Neural crest cell (in vitro differentiated cells): ENCODE results near the gene NT5C2. TPM values are rescaled to one million over a fixed set of nuclear protein-coding genes. Genes with fewer than 3 reads are reported as not detected.
A peak's percentile ranks its signal among the peaks of the same experiment; 100 is the strongest.

Source experiments
- DNase-seq: peaks from one replicate; pipeline ENCODE4 v3.0.0; 2021; ENCODE audit warnings: low read depth, mixed read lengths, low spot score
- H3K27ac Mint-ChIP-seq: one replicate; pipeline ENCODE4 v1.8.0; 2021; ENCODE audit warnings: mild to moderate bottlenecking, mixed read lengths; ENCODE audit not compliant: unreplicated experiment
- H3K27me3 Mint-ChIP-seq: 2 replicates; pipeline ENCODE4 v1.8.0; 2021; ENCODE audit warnings: low read depth, mild to moderate bottlenecking, mixed read lengths
- H3K36me3 Mint-ChIP-seq: 2 replicates; pipeline ENCODE4 v1.8.0; 2021; ENCODE audit warnings: low read depth, mild to moderate bottlenecking, mixed read lengths
- H3K4me1 Mint-ChIP-seq: 2 replicates; pipeline ENCODE4 v1.8.0; 2021; ENCODE audit warnings: mixed read lengths
- H3K4me3 Mint-ChIP-seq: one replicate; pipeline ENCODE4 v1.8.0; 2021; ENCODE audit warnings: mild to moderate bottlenecking, mixed read lengths
- H3K9me3 Mint-ChIP-seq: 2 replicates; pipeline ENCODE4 v1.8.0; 2021; ENCODE audit warnings: mixed read lengths
- CTCF ChIP-seq: fragments of 200-600 bp; sonication (generic); conservative IDR thresholded peaks from 2 replicates; pipeline ENCODE4 v1.5.0; 2021; ENCODE audit warnings: antibody characterized with exemption, mild to moderate bottlenecking
- total RNA-seq: library from RNA; stranded (reverse); gene quantifications from 2 replicates; pipeline ENCODE4 v1.2.1, GENCODE V29; 2021

Gene NT5C2
- total RNA-seq, 1 donor from 2014 or later, result 71.3 TPM

GRCh38 chr10:103157246-103157645, 35.8 kb downstream of the NT5C2 start:
- H3K36me3 Mint-ChIP-seq, result peaks cover 15% of the 10 kb centered on the region
- H3K4me1 Mint-ChIP-seq, result peaks cover 26% of the 10 kb centered on the region
- DNase-seq, result no peak
- no peak for TF ChIP-seq CTCF
- H3K27ac Mint-ChIP-seq, result no peak overlapping the region
- H3K9me3 Mint-ChIP-seq, result no peaks in the 10 kb centered on the region
- no peak overlapping the region for H3K4me3 Mint-ChIP-seq
- no peaks in the 10 kb centered on the region for H3K27me3 Mint-ChIP-seq

GRCh38 chr10:103155471-103156085, 37.5 kb downstream of the NT5C2 start:
- H3K27ac Mint-ChIP-seq, result no peak overlapping the region
- no peak for DNase-seq
- H3K9me3 Mint-ChIP-seq, result no peaks in the 10 kb centered on the region
- H3K27me3 Mint-ChIP-seq, result no peaks in the 10 kb centered on the region
- TF ChIP-seq CTCF, result no peak
- H3K4me1 Mint-ChIP-seq, result peaks cover 26% of the 10 kb centered on the region
- peaks cover 18% of the 10 kb centered on the region for H3K36me3 Mint-ChIP-seq
- no peak overlapping the region for H3K4me3 Mint-ChIP-seq

- peaks cover 26% of the 10 kb centered on the region for H3K4me1 Mint-ChIP-seq
- H3K27ac Mint-ChIP-seq, result no peak overlapping the region
- TF ChIP-seq CTCF, result no peak
- H3K4me3 Mint-ChIP-seq, result no peak overlapping the region
- H3K9me3 Mint-ChIP-seq, result no peaks in the 10 kb centered on the region
- H3K36me3 Mint-ChIP-seq, result peaks cover 14% of the 10 kb centered on the region
- H3K27me3 Mint-ChIP-seq, result no peaks in the 10 kb centered on the region
- no peak for DNase-seq
Observed at GRCh38 chr10:103154521-103155299, 38.4 kb downstream of the NT5C2 start.

DNA sequence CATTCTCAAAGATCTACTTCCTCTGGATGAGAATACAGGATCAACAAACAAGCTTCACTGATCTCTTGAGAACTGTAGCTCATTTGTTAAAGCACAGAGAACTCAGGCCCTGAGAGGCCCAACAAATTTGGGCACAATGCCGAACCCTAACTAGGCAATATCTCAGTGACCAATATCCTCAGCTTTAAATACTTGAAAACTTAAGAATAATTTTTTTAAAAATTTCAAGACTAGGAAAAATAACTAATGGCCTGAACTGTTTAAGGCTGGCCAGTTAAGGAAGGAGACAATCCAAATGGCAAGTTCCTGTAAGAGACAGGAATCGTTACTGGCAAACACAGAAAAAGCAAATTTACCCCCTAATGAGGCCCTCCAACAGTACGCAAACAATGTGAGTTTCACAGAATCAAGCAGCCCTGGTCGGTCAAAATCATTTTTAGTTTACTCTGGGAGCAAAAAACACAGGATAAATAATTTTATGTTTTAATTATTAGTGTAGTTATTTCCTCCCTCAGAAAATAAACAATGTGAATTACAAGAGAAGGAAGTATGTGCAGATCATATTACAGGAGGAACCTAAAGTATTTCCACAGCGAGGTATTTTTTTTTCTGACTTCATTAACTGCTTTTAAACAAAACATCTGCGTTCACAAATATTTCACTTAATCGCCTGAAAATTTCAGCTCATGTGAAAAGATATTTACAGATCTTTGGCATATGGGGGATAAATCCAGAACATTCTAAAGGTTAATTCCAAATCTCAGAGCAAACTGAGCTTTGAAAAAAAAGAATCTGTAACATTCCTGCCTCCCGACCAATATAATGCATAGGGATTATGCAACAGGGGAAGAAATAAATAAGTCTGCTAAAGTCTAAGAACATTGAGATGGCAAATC, 39.5 kb downstream of the NT5C2 start:
- H3K27me3 Mint-ChIP-seq, result no peaks in the 10 kb centered on the region
- TF ChIP-seq CTCF, result no peak
- H3K27ac Mint-ChIP-seq, result peak overlapping the region; percentile 90
- peak overlapping the region; percentile 43 for H3K4me3 Mint-ChIP-seq
- peaks cover 26% of the 10 kb centered on the region for H3K4me1 Mint-ChIP-seq
- no peak for DNase-seq
- H3K36me3 Mint-ChIP-seq, result peaks cover 10% of the 10 kb centered on the region
- H3K9me3 Mint-ChIP-seq, result no peaks in the 10 kb centered on the region

GRCh38 chr10:103149991-103150622, 43.0 kb downstream of the NT5C2 start:
- Mint-ChIP-seq H3K4me1 (peaks cover 21% of the 10 kb centered on the region), H3K27me3 (no peaks in the 10 kb centered on the region), H3K36me3 (peaks cover 2% of the 10 kb centered on the region), H3K27ac (no peak overlapping the region), H3K4me3 (no peak overlapping the region), H3K9me3 (no peaks in the 10 kb centered on the region)
- no peak for DNase-seq
- no peak for TF ChIP-seq CTCF
